HCT116 (cell line): Measurements from ENCODE around the gene TUBB6. TPM values are rescaled to one million over a fixed set of nuclear protein-coding genes. Genes with fewer than 3 reads are reported as not detected.

Experiments
- ATAC-seq: fragments of 200-7000 bp; cut with Tn5 transposase; 2 replicates; pipeline ENCODE4 v1.9.1; 2020; ENCODE audit warnings: mild to moderate bottlenecking, moderate library complexity
- BruUV-seq: library from RNA; stranded (reverse); fragments of 400-500 nt; replicated peaks from 2 replicates; lab custom pipeline; 2021; lab: Mats Ljungman, UMichigan
- CTCF ChIA-PET: fragments of 300-600 bp; sonication (Branson Sonifier 250); formaldehyde crosslinking; loops from one replicate; lab custom pipeline; 2021; ENCODE audit warnings: antibody characterized with exemption; lab: Charles Lee
- POLR2A ChIA-PET: fragments of 300-600, 350-600 bp; sonication (Branson Sonifier 250); formaldehyde crosslinking; loops from one replicate; lab custom pipeline; 2021; ENCODE audit warnings: antibody characterized with exemption; lab: Charles Lee
- RAD21 ChIA-PET, 2 experiments: fragments of 300-600 bp; sonication (Branson Sonifier 250); formaldehyde crosslinking; loops; one replicate each; lab custom pipeline; 2023; ENCODE audit warnings: low total read pairs in 2 of 2; ENCODE audit not compliant: uncharacterized antibody in 2 of 2, unreplicated experiment in 2 of 2, low non-redundant PET in 1 of 2; lab: Charles Lee
- DNase-seq: peaks from one replicate; pipeline ENCODE4 v3.0.0-alpha.2; 2010; ENCODE audit warnings: low read depth, low spot score
- H2AFZ ChIP-seq: fragments of 200-600 bp; shearing (Covaris generic), sonication (generic); 2 replicates; pipeline ENCODE4 v1.6.1; 2017; ENCODE audit warnings: low read depth, mixed run types, mixed read lengths, antibody characterized with exemption, low read length; ENCODE audit not compliant: poor library complexity, severe bottlenecking
- H3K27ac ChIP-seq: 2 replicates; pipeline ENCODE4 v1.5.1; 2012; ENCODE audit warnings: low read depth, low read length
- H3K27me3 ChIP-seq: fragments of 200-600 bp; sonication (generic); 2 replicates; pipeline ENCODE4 v1.6.1; 2016; ENCODE audit warnings: mixed run types, low read length, mixed read lengths; ENCODE audit not compliant: insufficient read depth
- H3K36me3 ChIP-seq, 2 experiments: fragments of 200-500 bp in 1 of 2; fragments of 200-600 bp in 1 of 2; sonication (Bioruptor generic) in 1 of 2; sonication (generic) in 1 of 2; 2 replicates each; pipeline versions ENCODE4 v1.5.1 to v1.6.1; 2014 to 2016; ENCODE audit warnings: low read length in 2 of 2, inconsistent platforms in 1 of 2, mixed read lengths in 1 of 2, mixed run types in 1 of 2; ENCODE audit not compliant: insufficient read depth in 2 of 2, control insufficient read depth in 1 of 2
- H3K4me1 ChIP-seq, 2 experiments: fragments of 200-600 bp in 1 of 2; sonication (generic) in 1 of 2; 2 replicates each; pipeline versions ENCODE4 v1.5.1 to v1.6.1; 2012 to 2017; ENCODE audit warnings: low read length in 2 of 2, inconsistent platforms in 1 of 2, mild to moderate bottlenecking in 1 of 2, mixed read lengths in 1 of 2, mixed run types in 1 of 2, moderate library complexity in 1 of 2; ENCODE audit not compliant: insufficient read depth in 2 of 2, control insufficient read depth in 1 of 2
- H3K4me2 ChIP-seq: fragments of 200-600 bp; sonication (generic); 2 replicates; pipeline ENCODE4 v1.6.1; 2017; ENCODE audit warnings: mixed run types, low read length, mixed read lengths
- H3K4me3 ChIP-seq, 2 experiments: fragments of 200-600 bp in 1 of 2; sonication (generic) in 1 of 2; replicated peaks in 1 of 2; 2 replicates each; pipeline ENCODE4 v1.5.1; 2011 to 2016; ENCODE audit warnings: low read length in 2 of 2, control low read depth in 1 of 2, low read depth in 1 of 2, mild to moderate bottlenecking in 1 of 2, mixed read lengths in 1 of 2, mixed run types in 1 of 2
- H3K79me2 ChIP-seq: fragments of 200-600 bp; sonication (generic); 2 replicates; pipeline ENCODE4 v1.6.1; 2017; ENCODE audit warnings: mild to moderate bottlenecking, mixed run types, low read length, moderate library complexity, mixed read lengths; ENCODE audit not compliant: insufficient read depth
- H3K9ac ChIP-seq: fragments of 200-600 bp; sonication (generic); 2 replicates; pipeline ENCODE4 v1.6.1; 2016; ENCODE audit warnings: low read length, mixed read lengths
- H3K9me2 ChIP-seq: fragments of 200-600 bp; sonication (generic), shearing (Covaris generic); 2 replicates; pipeline ENCODE4 v1.6.1; 2017; ENCODE audit warnings: mixed run types, mild to moderate bottlenecking, moderate library complexity; ENCODE audit not compliant: insufficient read depth
- H3K9me3 ChIP-seq, 2 experiments: fragments of 200-500 bp in 1 of 2; fragments of 200-600 bp in 1 of 2; sonication (Bioruptor generic) in 1 of 2; sonication (generic) in 1 of 2; 2 replicates each; pipeline ENCODE4 v1.6.1; 2014 to 2017; ENCODE audit warnings: low read length in 2 of 2, mixed read lengths in 2 of 2, inconsistent platforms in 1 of 2, low read depth in 1 of 2, mild to moderate bottlenecking in 1 of 2, mixed run types in 1 of 2, moderate library complexity in 1 of 2; ENCODE audit not compliant: control insufficient read depth in 1 of 2, insufficient read depth in 1 of 2
- H4K20me1 ChIP-seq: fragments of 200-600 bp; sonication (generic), shearing (Covaris generic); 2 replicates; pipeline ENCODE4 v1.6.1; 2017; ENCODE audit warnings: mixed run types, mild to moderate bottlenecking, moderate library complexity; ENCODE audit not compliant: insufficient read depth
- ATF3 ChIP-seq: IDR thresholded peaks from 2 replicates; pipeline ENCODE4 v1.6.1; 2012
- CBX3 ChIP-seq: IDR thresholded peaks from 2 replicates; pipeline ENCODE4 v1.6.1; 2012; ENCODE audit warnings: low read depth
- CTCF ChIP-seq, 3 experiments: fragments of 200-600 bp in 1 of 3; sonication (generic) in 1 of 3; IDR thresholded peaks in 2 of 3; conservative IDR thresholded peaks in 1 of 3; 2 replicates each; pipeline ENCODE4 v1.5.1; 2012 to 2017; ENCODE audit warnings: low read depth in 2 of 3, low read length in 2 of 3, antibody characterized with exemption in 1 of 3, borderline replicate concordance in 1 of 3, control low read depth in 1 of 3, mild to moderate bottlenecking in 1 of 3, mixed read lengths in 1 of 3, mixed run types in 1 of 3, moderate library complexity in 1 of 3; ENCODE audit not compliant: insufficient read depth in 1 of 3
- ELF1 ChIP-seq: IDR thresholded peaks from 2 replicates; pipeline ENCODE4 v1.6.1; 2012; ENCODE audit warnings: low read depth, borderline replicate concordance
- EZH2 ChIP-seq: fragments of 200-600 bp; sonication (generic); IDR thresholded peaks from 2 replicates; pipeline ENCODE4 v1.6.1; 2017; ENCODE audit warnings: antibody characterized with exemption, mixed run types
- FOSL1 ChIP-seq: IDR thresholded peaks from 2 replicates; pipeline ENCODE4 v1.6.1; 2012; ENCODE audit warnings: low read depth
- JUND ChIP-seq: IDR thresholded peaks from 2 replicates; pipeline ENCODE4 v1.6.1; 2012
- MAX ChIP-seq: IDR thresholded peaks from 2 replicates; pipeline ENCODE4 v1.6.1; 2012
- POLR2A ChIP-seq: IDR thresholded peaks from 2 replicates; pipeline ENCODE4 v1.7.0; 2011; ENCODE audit warnings: borderline replicate concordance; ENCODE audit not compliant: insufficient read depth, insufficient read length; ENCODE audit errors: extremely low read depth
- RAD21 ChIP-seq: IDR thresholded peaks from 2 replicates; pipeline ENCODE4 v1.6.1; 2012; ENCODE audit warnings: low read depth, mild to moderate bottlenecking
- SP1 ChIP-seq: IDR thresholded peaks from 2 replicates; pipeline ENCODE4 v1.6.1; 2012; ENCODE audit warnings: low read depth
- SRF ChIP-seq: IDR thresholded peaks from 2 replicates; pipeline ENCODE4 v1.6.1; 2012; ENCODE audit warnings: low read depth
- TCF7L2 ChIP-seq: IDR thresholded peaks from 2 replicates; pipeline ENCODE4 v1.7.0; 2011; ENCODE audit warnings: borderline replicate concordance, inconsistent platforms; ENCODE audit not compliant: insufficient read depth, insufficient read length; ENCODE audit errors: extremely low read depth
- YY1 ChIP-seq: IDR thresholded peaks from 2 replicates; pipeline ENCODE4 v1.6.1; 2011; ENCODE audit warnings: low read length, low read depth, moderate library complexity, mild to moderate bottlenecking; ENCODE audit not compliant: insufficient replicate concordance; ENCODE audit errors: extremely low read depth
- ZBTB33 ChIP-seq: IDR thresholded peaks from 2 replicates; pipeline ENCODE4 v1.6.1; 2011; ENCODE audit warnings: mild to moderate bottlenecking, low read length, moderate library complexity; ENCODE audit not compliant: insufficient replicate concordance; ENCODE audit errors: extremely low read depth
- ZNF274 ChIP-seq: fragments of 200-500 bp; sonication (Bioruptor generic); IDR thresholded peaks from 2 replicates; pipeline ENCODE4 v1.6.1; 2014; ENCODE audit warnings: mild to moderate bottlenecking, low read depth, low read length, inconsistent platforms
- intact Hi-C: fragments of 100-400 bp; cut with micrococcal nuclease; formaldehyde crosslinking; loops from 2 replicates; pipeline ENCODE4 v1.10.0; 2022
- total RNA-seq: library from RNA; stranded (reverse); gene quantifications from one replicate; pipeline ENCODE4 v1.2.1, GENCODE V29; 2021; ENCODE audit not compliant: unreplicated experiment

The TUBB6 gene
- total RNA-seq, 1 experiment from 2014 or later = 87.4 TPM

GRCh38 chr18:12372406-12372805, 64.4 kb downstream of the TUBB6 start:
- H4K20me1 ChIP-seq = no peaks in the 10 kb centered on the region; the same call in 1 of the 2 replicates
- BruUV-seq = no TSS peak
- H3K27ac ChIP-seq = no peak overlapping the region
- no peak for DNase-seq
- no peak overlapping the region for H2AFZ ChIP-seq
- H3K9me3 ChIP-seq = no peaks in the 10 kb centered on the region
- H3K79me2 ChIP-seq = peaks cover 83% of the 10 kb centered on the region
- H3K4me1 ChIP-seq = peaks cover 6 to 10% of the 10 kb centered on the region in 2 experiments
- H3K4me2 ChIP-seq = no peak overlapping the region
- no peaks in the 10 kb centered on the region for H3K27me3 ChIP-seq
- no peak overlapping the region for H3K9ac ChIP-seq
- intact Hi-C loops = no loop called here
- ATAC-seq = no peak
- H3K4me3 ChIP-seq = no peak overlapping the region
- POLR2A ChIA-PET = no interaction called here
- no peak for TF ChIP-seq FOSL1
- TF ChIP-seq CBX3 = no peak
- CTCF ChIA-PET = no interaction called here
- H3K36me3 ChIP-seq = peaks cover 0 to 19% of the 10 kb centered on the region in 2 experiments; a peak in 2 of 4 replicates
- RAD21 ChIA-PET = no interaction called here
- H3K9me2 ChIP-seq = no peaks in the 10 kb centered on the region

- POLR2A ChIA-PET = no interaction called here
- intact Hi-C loops = no loop called here
- TF ChIP-seq ATF3 (no peak), ELF1 (no peak), MAX (no peak), SP1 (no peak), ZNF274 (no peak), TCF7L2 (no peak), EZH2 (no peak), JUND (no peak), ZBTB33 (no peak), SRF (no peak), YY1 (no peak), POLR2A (no peak), RAD21 (no peak), FOSL1 (no peak), CTCF (IDR thresholded peaks at IDR 0.05 in 2 of 3, conservative IDR thresholded peaks at IDR 0.05 in 1 of 3; ENCODE audit: borderline replicate concordance in 1 of 3, insufficient read depth in 1 of 3, low read depth in 2 of 3, low read length in 2 of 3) (no peak)
Measured at GRCh38 chr18:12373116-12373770, 65.2 kb downstream of the TUBB6 start.

More at GRCh38 chr18:12373116-12373770, 65.2 kb downstream of the TUBB6 start:
- Histone ChIP-seq H3K27ac (no peak overlapping the region), H3K27me3 (no peaks in the 10 kb centered on the region), H3K36me3 (peaks cover 0 to 17% of the 10 kb centered on the region in 2 experiments; a peak in 2 of 4 replicates), H3K79me2 (peaks cover 81% of the 10 kb centered on the region), H3K9me3 (no peaks in the 10 kb centered on the region), H2AFZ (no peak overlapping the region), H4K20me1 (no peaks in the 10 kb centered on the region; the same call in 1 of the 2 replicates), H3K4me2 (no peak overlapping the region), H3K9me2 (no peaks in the 10 kb centered on the region), H3K9ac (no peak overlapping the region), H3K4me1 (peaks cover 6 to 16% of the 10 kb centered on the region in 2 experiments), H3K4me3 (no peak overlapping the region)
- ChIA-PET RAD21 (no interaction called here), CTCF (no interaction called here)
- DNase-seq = no peak
- ATAC-seq = no peak
- BruUV-seq = no TSS peak
